ENCODE data around the gene GRIK4.
A peak's percentile ranks its signal among the peaks of the same experiment; 100 is the strongest.
"Not testable (repeated sequence)": the region's sequence is repeated elsewhere in the genome, so short reads cannot be mapped to it uniquely, and the experiment has no call there.

The GRIK4 gene

GRCh38 chr11:120781486-120782120, 270.1 kb downstream of the GRIK4 start:
- DNase-seq (ENCODE audit: low spot score): no peak

- no peak for DNase-seq (ENCODE audit: low spot score)
Measured at GRCh38 chr11:120784566-120785251, 273.2 kb downstream of the GRIK4 start.

GRCh38 chr11:120785576-120785975, 274.0 kb downstream of the GRIK4 start:
- no peak for DNase-seq (ENCODE audit: low spot score)

- no peak for DNase-seq (ENCODE audit: low spot score)
Measured at GRCh38 chr11:120786206-120786735, 274.7 kb downstream of the GRIK4 start.

- DNase-seq (ENCODE audit: low spot score): not testable (repeated sequence)
Measured at GRCh38 chr11:120787224-120787623, 275.7 kb downstream of the GRIK4 start.

GRCh38 chr11:120789391-120789790, 277.8 kb downstream of the GRIK4 start:
- DNase-seq (ENCODE audit: low spot score): no peak

GRCh38 chr11:120792306-120792705, 280.8 kb downstream of the GRIK4 start:
- no peak for DNase-seq (ENCODE audit: low spot score)

- DNase-seq (ENCODE audit: low spot score): no peak
Measured at GRCh38 chr11:120793150-120793549, 281.6 kb downstream of the GRIK4 start.

- no peak for DNase-seq (ENCODE audit: low spot score)
Measured at GRCh38 chr11:120793806-120794479, 282.4 kb downstream of the GRIK4 start.

GRCh38 chr11:120794748-120795147, 283.2 kb downstream of the GRIK4 start:
- no peak for DNase-seq (ENCODE audit: low spot score)

GRCh38 chr11:120795185-120795584, 283.6 kb downstream of the GRIK4 start:
- DNase-seq (ENCODE audit: low spot score): no peak

- DNase-seq (ENCODE audit: low spot score): no peak
Measured at GRCh38 chr11:120797143-120797542, 285.6 kb downstream of the GRIK4 start.

GRCh38 chr11:120798854-120799253, 287.3 kb downstream of the GRIK4 start:
- no peak for DNase-seq (ENCODE audit: low spot score)

- no peak for DNase-seq (ENCODE audit: low spot score)
Measured at GRCh38 chr11:120800206-120800605, 288.7 kb downstream of the GRIK4 start.

GRCh38 chr11:120801801-120802689, 290.5 kb downstream of the GRIK4 start:
- DNase-seq (ENCODE audit: low spot score): peak; percentile 52

- DNase-seq (ENCODE audit: low spot score): no peak
Measured at GRCh38 chr11:120805960-120806555, 294.5 kb downstream of the GRIK4 start.

- no peak for DNase-seq (ENCODE audit: low spot score)
Measured at GRCh38 chr11:120807414-120808150, 296.0 kb downstream of the GRIK4 start.

GRCh38 chr11:120808616-120809050, 297.1 kb downstream of the GRIK4 start:
- no peak for DNase-seq (ENCODE audit: low spot score)

GRCh38 chr11:120810251-120810650, 298.7 kb downstream of the GRIK4 start:
- DNase-seq (ENCODE audit: low spot score): no peak

- no peak for DNase-seq (ENCODE audit: low spot score)
Measured at GRCh38 chr11:120811199-120811598, 299.7 kb downstream of the GRIK4 start.

GRCh38 chr11:120811731-120812130, 300.2 kb downstream of the GRIK4 start:
- no peak for DNase-seq (ENCODE audit: low spot score)
